ENCODE measurements around the gene CDCA5.
A peak's percentile ranks its signal among the peaks of the same experiment; 100 is the strongest.

The CDCA5 gene

GRCh38 chr11:65090628-65091027 is 6.8 kb upstream of the CDCA5 start:
- no peak for DNase-seq (ENCODE audit: low read depth)
- TF ChIP-seq CTCF (IDR thresholded peaks at IDR 0.05; ENCODE audit: low read length, missing control alignments): no peak
- no peak overlapping the region for H3K4me3 ChIP-seq (replicated peaks; ENCODE audit: low read depth, low read length)

- no peak for TF ChIP-seq CTCF (IDR thresholded peaks at IDR 0.05; ENCODE audit: low read length, missing control alignments)
- no peak for DNase-seq (ENCODE audit: low read depth)
- H3K4me3 ChIP-seq (replicated peaks; ENCODE audit: low read depth, low read length): no peak overlapping the region
Measured at GRCh38 chr11:65089621-65090020, 5.8 kb upstream of the CDCA5 start.

- no peak for DNase-seq (ENCODE audit: low read depth)
- no peak for TF ChIP-seq CTCF (IDR thresholded peaks at IDR 0.05; ENCODE audit: low read length, missing control alignments)
- H3K4me3 ChIP-seq (replicated peaks; ENCODE audit: low read depth, low read length): no peak overlapping the region
Measured at GRCh38 chr11:65087827-65088226, 4.0 kb upstream of the CDCA5 start.

- no peak for DNase-seq (ENCODE audit: low read depth)
- H3K4me3 ChIP-seq (replicated peaks; ENCODE audit: low read depth, low read length): no peak overlapping the region
- no peak for TF ChIP-seq CTCF (IDR thresholded peaks at IDR 0.05; ENCODE audit: low read length, missing control alignments)
Measured at GRCh38 chr11:65087216-65087615, 3.4 kb upstream of the CDCA5 start.

GRCh38 chr11:65086809-65087208 is 3.0 kb upstream of the CDCA5 start:
- no peak for DNase-seq (ENCODE audit: low read depth)
- no peak for TF ChIP-seq CTCF (IDR thresholded peaks at IDR 0.05; ENCODE audit: low read length, missing control alignments)
- H3K4me3 ChIP-seq (replicated peaks; ENCODE audit: low read depth, low read length): no peak overlapping the region

- no peak overlapping the region for H3K4me3 ChIP-seq (replicated peaks; ENCODE audit: low read depth, low read length)
- no peak for DNase-seq (ENCODE audit: low read depth)
- TF ChIP-seq CTCF (IDR thresholded peaks at IDR 0.05; ENCODE audit: low read length, missing control alignments): no peak
Measured at GRCh38 chr11:65085446-65085845, 1.6 kb upstream of the CDCA5 start.

GRCh38 chr11:65084598-65085375 is 947 bp upstream of the CDCA5 start:
- no peak for TF ChIP-seq CTCF (IDR thresholded peaks at IDR 0.05; ENCODE audit: low read length, missing control alignments)
- peak overlapping the region; percentile 92 for H3K4me3 ChIP-seq (replicated peaks; ENCODE audit: low read depth, low read length)
- no peak for DNase-seq (ENCODE audit: low read depth)

Data from fibroblast of pulmonary artery (primary cell).